ENCODE data around the gene EIF1AX.

DNA sequence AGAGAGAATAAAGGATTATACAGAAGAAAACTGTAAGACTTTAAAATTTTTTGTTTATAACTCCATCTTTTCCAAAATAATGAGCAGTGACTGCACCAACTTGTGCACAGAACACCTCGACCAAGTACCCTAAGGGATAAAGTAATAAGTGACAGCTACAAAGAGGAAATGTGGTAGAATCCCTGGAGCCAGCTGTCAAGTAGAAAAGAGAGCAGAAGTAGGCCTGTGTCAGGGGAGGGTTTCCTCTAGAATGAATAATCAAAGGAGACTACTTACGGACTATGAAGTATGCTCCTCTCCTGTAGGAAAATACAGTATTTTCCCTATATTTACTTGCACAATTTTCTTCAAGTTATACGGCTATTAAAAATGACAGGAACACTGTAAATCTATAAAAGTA lies 1.2 kb downstream of the EIF1AX start:
- TF ChIP-seq, protein P1, sequence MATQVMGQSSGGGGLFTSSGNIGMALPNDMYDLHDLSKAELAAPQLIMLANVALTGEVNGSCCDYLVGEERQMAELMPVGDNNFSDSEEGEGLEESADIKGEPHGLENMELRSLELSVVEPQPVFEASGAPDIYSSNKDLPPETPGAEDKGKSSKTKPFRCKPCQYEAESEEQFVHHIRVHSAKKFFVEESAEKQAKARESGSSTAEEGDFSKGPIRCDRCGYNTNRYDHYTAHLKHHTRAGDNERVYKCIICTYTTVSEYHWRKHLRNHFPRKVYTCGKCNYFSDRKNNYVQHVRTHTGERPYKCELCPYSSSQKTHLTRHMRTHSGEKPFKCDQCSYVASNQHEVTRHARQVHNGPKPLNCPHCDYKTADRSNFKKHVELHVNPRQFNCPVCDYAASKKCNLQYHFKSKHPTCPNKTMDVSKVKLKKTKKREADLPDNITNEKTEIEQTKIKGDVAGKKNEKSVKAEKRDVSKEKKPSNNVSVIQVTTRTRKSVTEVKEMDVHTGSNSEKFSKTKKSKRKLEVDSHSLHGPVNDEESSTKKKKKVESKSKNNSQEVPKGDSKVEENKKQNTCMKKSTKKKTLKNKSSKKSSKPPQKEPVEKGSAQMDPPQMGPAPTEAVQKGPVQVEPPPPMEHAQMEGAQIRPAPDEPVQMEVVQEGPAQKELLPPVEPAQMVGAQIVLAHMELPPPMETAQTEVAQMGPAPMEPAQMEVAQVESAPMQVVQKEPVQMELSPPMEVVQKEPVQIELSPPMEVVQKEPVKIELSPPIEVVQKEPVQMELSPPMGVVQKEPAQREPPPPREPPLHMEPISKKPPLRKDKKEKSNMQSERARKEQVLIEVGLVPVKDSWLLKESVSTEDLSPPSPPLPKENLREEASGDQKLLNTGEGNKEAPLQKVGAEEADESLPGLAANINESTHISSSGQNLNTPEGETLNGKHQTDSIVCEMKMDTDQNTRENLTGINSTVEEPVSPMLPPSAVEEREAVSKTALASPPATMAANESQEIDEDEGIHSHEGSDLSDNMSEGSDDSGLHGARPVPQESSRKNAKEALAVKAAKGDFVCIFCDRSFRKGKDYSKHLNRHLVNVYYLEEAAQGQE (IDR thresholded peaks at IDR 0.05; ENCODE audit: insufficient read depth in 1 of 2, low read depth in 2 of 2, low read length in 1 of 2), result no peak
- TF ChIP-seq, protein P2, sequence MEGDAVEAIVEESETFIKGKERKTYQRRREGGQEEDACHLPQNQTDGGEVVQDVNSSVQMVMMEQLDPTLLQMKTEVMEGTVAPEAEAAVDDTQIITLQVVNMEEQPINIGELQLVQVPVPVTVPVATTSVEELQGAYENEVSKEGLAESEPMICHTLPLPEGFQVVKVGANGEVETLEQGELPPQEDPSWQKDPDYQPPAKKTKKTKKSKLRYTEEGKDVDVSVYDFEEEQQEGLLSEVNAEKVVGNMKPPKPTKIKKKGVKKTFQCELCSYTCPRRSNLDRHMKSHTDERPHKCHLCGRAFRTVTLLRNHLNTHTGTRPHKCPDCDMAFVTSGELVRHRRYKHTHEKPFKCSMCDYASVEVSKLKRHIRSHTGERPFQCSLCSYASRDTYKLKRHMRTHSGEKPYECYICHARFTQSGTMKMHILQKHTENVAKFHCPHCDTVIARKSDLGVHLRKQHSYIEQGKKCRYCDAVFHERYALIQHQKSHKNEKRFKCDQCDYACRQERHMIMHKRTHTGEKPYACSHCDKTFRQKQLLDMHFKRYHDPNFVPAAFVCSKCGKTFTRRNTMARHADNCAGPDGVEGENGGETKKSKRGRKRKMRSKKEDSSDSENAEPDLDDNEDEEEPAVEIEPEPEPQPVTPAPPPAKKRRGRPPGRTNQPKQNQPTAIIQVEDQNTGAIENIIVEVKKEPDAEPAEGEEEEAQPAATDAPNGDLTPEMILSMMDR (IDR thresholded peaks at IDR 0.05), result no peak
- TF ChIP-seq POLR2AphosphoS5 (IDR thresholded peaks at IDR 0.05; ENCODE audit: low read depth, low read length) (no peak), SIN3A (IDR thresholded peaks at IDR 0.05; ENCODE audit: borderline replicate concordance, insufficient read depth, low read depth, low read length) (no peak)

Measured in Panc1 (cell line).